IPS-18c (cell line): ENCODE data around the gene ADAM33.

Experiments used
- H3K4me3 ChIP-seq: 2 replicates; pipeline ENCODE4 v1.7.0; 2013; ENCODE audit warnings: low read depth, mild to moderate bottlenecking, low read length, moderate library complexity; ENCODE audit not compliant: insufficient read depth
- H3K9me3 ChIP-seq: one replicate; pipeline ENCODE4 v1.6.1; 2013; ENCODE audit warnings: mild to moderate bottlenecking, low read length, moderate library complexity; ENCODE audit not compliant: control insufficient read depth, insufficient read depth

ADAM33 gene

GRCh38 chr20:3711484-3711941, 29.7 kb upstream of the ADAM33 start:
- peaks cover 2% of the 10 kb centered on the region for H3K9me3 ChIP-seq
- no peak overlapping the region for H3K4me3 ChIP-seq

- no peak overlapping the region for H3K4me3 ChIP-seq
These were observed 29.1 kb upstream of the ADAM33 start for GRCh38 chr20:3710703-3711483.

GRCh38 chr20:3710011-3710466, 28.2 kb upstream of the ADAM33 start:
- no peak overlapping the region for H3K4me3 ChIP-seq
- H3K9me3 ChIP-seq: peaks cover 2% of the 10 kb centered on the region

More at GRCh38 chr20:3710703-3711483, 29.1 kb upstream of the ADAM33 start:
- peaks cover 2% of the 10 kb centered on the region for H3K9me3 ChIP-seq

GRCh38 chr20:3707508-3707899, 25.7 kb upstream of the ADAM33 start:
- H3K9me3 ChIP-seq: peaks cover 2% of the 10 kb centered on the region
- H3K4me3 ChIP-seq: no peak overlapping the region

- no peak overlapping the region for H3K4me3 ChIP-seq
- peaks cover 2% of the 10 kb centered on the region for H3K9me3 ChIP-seq
These were observed 25.1 kb upstream of the ADAM33 start for GRCh38 chr20:3706774-3707507.

- no peak overlapping the region for H3K4me3 ChIP-seq
- peaks cover 2% of the 10 kb centered on the region for H3K9me3 ChIP-seq
These were observed 24.3 kb upstream of the ADAM33 start for GRCh38 chr20:3705970-3706739.

- H3K4me3 ChIP-seq: no peak overlapping the region
These were observed 23.7 kb upstream of the ADAM33 start for GRCh38 chr20:3705491-3705969.

GRCh38 chr20:3704087-3704486, 22.3 kb upstream of the ADAM33 start:
- H3K9me3 ChIP-seq: no peaks in the 10 kb centered on the region

More at GRCh38 chr20:3705491-3705969, 23.7 kb upstream of the ADAM33 start:
- H3K9me3 ChIP-seq: peaks cover 2% of the 10 kb centered on the region

GRCh38 chr20:3702611-3703391, 21.0 kb upstream of the ADAM33 start:
- no peaks in the 10 kb centered on the region for H3K9me3 ChIP-seq
- H3K4me3 ChIP-seq: no peak overlapping the region

More at GRCh38 chr20:3704087-3704486, 22.3 kb upstream of the ADAM33 start:
- H3K4me3 ChIP-seq: no peak overlapping the region

GRCh38 chr20:3701061-3701998, 19.5 kb upstream of the ADAM33 start:
- Histone ChIP-seq H3K4me3 (no peak overlapping the region), H3K9me3 (no peaks in the 10 kb centered on the region)

GRCh38 chr20:3699037-3699436, 17.2 kb upstream of the ADAM33 start:
- Histone ChIP-seq H3K9me3 (no peaks in the 10 kb centered on the region), H3K4me3 (no peak overlapping the region)

GRCh38 chr20:3698591-3699001, 16.8 kb upstream of the ADAM33 start:
- H3K9me3 ChIP-seq: no peaks in the 10 kb centered on the region
- no peak overlapping the region for H3K4me3 ChIP-seq

- H3K9me3 ChIP-seq: no peaks in the 10 kb centered on the region
- no peak overlapping the region; the same call in 1 of the 2 replicates for H3K4me3 ChIP-seq
These were observed 15.9 kb upstream of the ADAM33 start for GRCh38 chr20:3697588-3698305.

GRCh38 chr20:3696745-3697587, 15.2 kb upstream of the ADAM33 start:
- no peaks in the 10 kb centered on the region for H3K9me3 ChIP-seq
- no peak overlapping the region for H3K4me3 ChIP-seq
